A673 (cell line): ENCODE data around the gene IL1RAPL1. TPM values are rescaled to one million over a fixed set of nuclear protein-coding genes. Genes with fewer than 3 reads are reported as not detected.

Experiments
- BruUV-seq: library from RNA; stranded (reverse); fragments of 400-500 nt; replicated peaks from 2 replicates; lab custom pipeline; 2021; lab: Mats Ljungman, UMichigan
- CTCF ChIA-PET: fragments of 300-600 bp; sonication (Branson Sonifier 250); formaldehyde crosslinking; loops from one replicate; lab custom pipeline; 2022; ENCODE audit warnings: antibody characterized with exemption; lab: Charles Lee
- POLR2A ChIA-PET: fragments of 300-600 bp; sonication (Branson Sonifier 250); formaldehyde crosslinking; loops from one replicate; lab custom pipeline; 2022; ENCODE audit warnings: antibody characterized with exemption; ENCODE audit not compliant: low non-redundant PET; lab: Charles Lee
- DNase-seq: peaks from one replicate; pipeline ENCODE4 v3.0.0-alpha.2; 2015; ENCODE audit warnings: low spot score
- H3K27ac ChIP-seq: fragments of 200-600 bp; sonication (generic); 2 replicates; pipeline ENCODE4 v1.5.1; 2016; ENCODE audit warnings: mixed run types, low read depth, mild to moderate bottlenecking, mixed read lengths, antibody characterized with exemption, low read length; ENCODE audit not compliant: poor library complexity, severe bottlenecking
- H3K27me3 ChIP-seq: fragments of 200-600 bp; sonication (generic); replicated peaks from 2 replicates; pipeline ENCODE4 v1.6.1; 2017; ENCODE audit warnings: mixed run types, low read depth, mild to moderate bottlenecking, mixed read lengths, antibody characterized with exemption, low read length; ENCODE audit not compliant: insufficient read depth, poor library complexity
- H3K36me3 ChIP-seq: fragments of 200-600 bp; sonication (generic); 2 replicates; pipeline ENCODE4 v1.6.1; 2016; ENCODE audit warnings: mixed run types, mild to moderate bottlenecking, mixed read lengths, antibody characterized with exemption, low read length; ENCODE audit not compliant: insufficient read depth, poor library complexity, severe bottlenecking
- H3K4me1 ChIP-seq: fragments of 200-600 bp; sonication (generic); 2 replicates; pipeline ENCODE4 v1.6.1; 2017; ENCODE audit warnings: mixed run types, mild to moderate bottlenecking, mixed read lengths, antibody characterized with exemption, low read length; ENCODE audit not compliant: insufficient read depth, poor library complexity, severe bottlenecking
- H3K4me3 ChIP-seq: fragments of 200-600 bp; sonication (generic); 2 replicates; pipeline ENCODE4 v1.5.1; 2016; ENCODE audit warnings: low read depth, mixed run types, mild to moderate bottlenecking, mixed read lengths, low read length; ENCODE audit not compliant: poor library complexity, severe bottlenecking
- H3K9me3 ChIP-seq: fragments of 200-600 bp; sonication (generic); 2 replicates; pipeline ENCODE4 v1.6.1; 2016; ENCODE audit warnings: mixed run types, low read depth, mild to moderate bottlenecking, mixed read lengths, antibody characterized with exemption, low read length; ENCODE audit not compliant: poor library complexity, severe bottlenecking
- EZH2 ChIP-seq: fragments of 200-600 bp; sonication (generic); IDR thresholded peaks from 2 replicates; pipeline ENCODE4 v1.6.1; 2017; ENCODE audit warnings: borderline replicate concordance, low read depth, mild to moderate bottlenecking, mixed read lengths, antibody characterized with exemption, low read length; ENCODE audit not compliant: poor library complexity, severe bottlenecking
- intact Hi-C: fragments of 100-400 bp; cut with micrococcal nuclease; formaldehyde crosslinking; loops from one replicate; pipeline ENCODE4 v1.10.0; 2022; ENCODE audit not compliant: unreplicated experiment
- total RNA-seq: library from RNA; stranded (reverse); gene quantifications from 2 replicates; pipeline ENCODE4 v1.2.3, GENCODE V29; 2021
- TF ChIP-seq, protein P1 (sequence below): fragments of 300-800, 200-600 bp; sonication (generic); conservative IDR thresholded peaks from 2 replicates; pipeline ENCODE4 v1.5.1; 2017; ENCODE audit warnings: low read depth, mild to moderate bottlenecking, antibody characterized with exemption, low read length, moderate library complexity, mixed read lengths

IL1RAPL1 gene
- total RNA-seq, 1 experiment from 2014 or later: 0.21 TPM

DNA sequence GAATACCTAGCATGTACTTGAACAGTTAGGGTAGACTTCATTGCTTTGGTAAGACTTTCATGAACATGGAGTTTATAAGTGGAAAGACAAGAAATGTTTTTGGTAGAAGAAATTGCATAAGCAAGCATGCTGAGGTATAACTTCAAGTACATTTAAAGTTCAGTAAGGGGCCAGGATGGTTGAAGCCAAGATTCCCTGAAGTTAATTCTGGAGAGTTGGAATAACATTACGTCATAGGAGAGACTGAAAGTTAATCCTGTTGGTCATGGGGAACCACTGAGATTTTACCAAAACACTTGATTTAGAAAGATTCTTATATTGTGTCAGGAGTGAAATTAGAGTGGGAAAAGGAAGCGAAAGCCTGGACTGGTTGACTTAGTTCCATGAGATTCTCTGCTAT, 860.6 kb downstream of the IL1RAPL1 start:
- no TSS peak for BruUV-seq
- Histone ChIP-seq H3K9me3 (no peaks in the 10 kb centered on the region), H3K4me3 (no peak overlapping the region), H3K27ac (no peak overlapping the region), H3K27me3 (no peaks in the 10 kb centered on the region), H3K4me1 (no peaks in the 10 kb centered on the region), H3K36me3 (no peaks in the 10 kb centered on the region)
- CTCF ChIA-PET: no interaction called here
- POLR2A ChIA-PET: no interaction called here
- no peak for DNase-seq
- TF ChIP-seq, protein P1, sequence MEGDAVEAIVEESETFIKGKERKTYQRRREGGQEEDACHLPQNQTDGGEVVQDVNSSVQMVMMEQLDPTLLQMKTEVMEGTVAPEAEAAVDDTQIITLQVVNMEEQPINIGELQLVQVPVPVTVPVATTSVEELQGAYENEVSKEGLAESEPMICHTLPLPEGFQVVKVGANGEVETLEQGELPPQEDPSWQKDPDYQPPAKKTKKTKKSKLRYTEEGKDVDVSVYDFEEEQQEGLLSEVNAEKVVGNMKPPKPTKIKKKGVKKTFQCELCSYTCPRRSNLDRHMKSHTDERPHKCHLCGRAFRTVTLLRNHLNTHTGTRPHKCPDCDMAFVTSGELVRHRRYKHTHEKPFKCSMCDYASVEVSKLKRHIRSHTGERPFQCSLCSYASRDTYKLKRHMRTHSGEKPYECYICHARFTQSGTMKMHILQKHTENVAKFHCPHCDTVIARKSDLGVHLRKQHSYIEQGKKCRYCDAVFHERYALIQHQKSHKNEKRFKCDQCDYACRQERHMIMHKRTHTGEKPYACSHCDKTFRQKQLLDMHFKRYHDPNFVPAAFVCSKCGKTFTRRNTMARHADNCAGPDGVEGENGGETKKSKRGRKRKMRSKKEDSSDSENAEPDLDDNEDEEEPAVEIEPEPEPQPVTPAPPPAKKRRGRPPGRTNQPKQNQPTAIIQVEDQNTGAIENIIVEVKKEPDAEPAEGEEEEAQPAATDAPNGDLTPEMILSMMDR: no peak
- TF ChIP-seq EZH2: no peak
- intact Hi-C loops: no loop called here

GRCh38 chrX:29453333-29453732, 866.1 kb downstream of the IL1RAPL1 start:
- TF ChIP-seq EZH2: no peak
- TF ChIP-seq, protein P1: no peak
- peak; percentile 6 for DNase-seq
- Histone ChIP-seq H3K27me3 (no peaks in the 10 kb centered on the region), H3K27ac (no peak overlapping the region), H3K9me3 (no peaks in the 10 kb centered on the region), H3K4me1 (peaks cover 5% of the 10 kb centered on the region), H3K36me3 (no peaks in the 10 kb centered on the region), H3K4me3 (no peak overlapping the region)
- intact Hi-C loops: no loop called here
- CTCF ChIA-PET: no interaction called here
- POLR2A ChIA-PET: no interaction called here
- BruUV-seq: no TSS peak

DNA sequence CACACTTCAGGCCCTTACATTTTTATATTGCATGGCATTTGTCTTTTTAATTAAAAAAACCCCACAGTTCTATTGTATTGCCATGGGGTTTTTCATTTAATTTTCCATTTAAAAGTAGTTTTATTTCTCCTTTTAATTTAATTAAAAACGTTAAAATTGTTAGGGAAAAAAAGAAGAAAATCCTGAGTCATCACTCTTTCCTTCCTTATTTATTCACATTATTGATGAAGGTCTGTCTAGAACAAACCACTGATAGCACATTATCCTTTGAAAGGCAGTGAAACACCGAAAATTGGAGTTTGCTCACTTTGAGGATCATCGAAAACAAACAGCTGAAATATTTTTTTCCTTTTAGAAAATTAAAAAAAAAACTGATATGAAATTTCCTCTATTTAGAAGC, 868.5 kb downstream of the IL1RAPL1 start:
- TF ChIP-seq, protein P1: no peak
- no peak for TF ChIP-seq EZH2
- Histone ChIP-seq H3K4me1 (peaks cover 5% of the 10 kb centered on the region), H3K4me3 (no peak overlapping the region), H3K27me3 (no peaks in the 10 kb centered on the region), H3K9me3 (no peaks in the 10 kb centered on the region), H3K27ac (no peak overlapping the region), H3K36me3 (no peaks in the 10 kb centered on the region)
- intact Hi-C loops: no loop called here
- POLR2A ChIA-PET: no interaction called here
- CTCF ChIA-PET: no interaction called here
- no TSS peak for BruUV-seq
- no peak for DNase-seq
